IMR-90 (cell line): ENCODE results near the gene SMG1. TPM values are rescaled to one million over a fixed set of nuclear protein-coding genes. Genes with fewer than 3 reads are reported as not detected.
"Not testable (repeated sequence)": the region's sequence is repeated elsewhere in the genome, so short reads cannot be mapped to it uniquely, and the experiment has no call there.

Experiments used
- ATAC-seq: fragments of 200-7000 bp; cut with Tn5 transposase; 2 replicates; pipeline ENCODE4 v1.9.1; 2020; ENCODE audit warnings: low read depth, mild to moderate bottlenecking, moderate library complexity
- BruUV-seq: library from RNA; stranded (reverse); fragments of 400-500 nt; replicated peaks from 2 replicates; lab custom pipeline; 2021; lab: Mats Ljungman, UMichigan
- CTCF ChIA-PET: fragments of 300-600 bp; formaldehyde crosslinking; extraction: SDS; loops from one replicate; lab custom pipeline; 2021; ENCODE audit warnings: antibody characterized with exemption; lab: Yijun Ruan, JAX
- POLR2A ChIA-PET: fragments of 300-600 bp; sonication (Branson Sonifier 250); formaldehyde crosslinking; loops from one replicate; lab custom pipeline; 2022; ENCODE audit warnings: antibody characterized with exemption; ENCODE audit not compliant: unreplicated experiment; lab: Charles Lee
- DNase-seq: peaks from one replicate; pipeline ENCODE4 v3.0.0; 2013
- H2AFZ ChIP-seq: replicated peaks from 2 replicates; pipeline ENCODE3; 2013; ENCODE audit warnings: low read length, mild to moderate bottlenecking; ENCODE audit not compliant: poor library complexity
- H2AK5ac ChIP-seq: 2 replicates; pipeline ENCODE4 v1.6.1; 2013; ENCODE audit warnings: low read depth, low read length, inconsistent platforms
- H2AK9ac ChIP-seq: replicated peaks from 2 replicates; pipeline ENCODE3; 2013; ENCODE audit warnings: mild to moderate bottlenecking, low read depth, low read length, moderate library complexity; ENCODE audit not compliant: poor library complexity
- H2BK120ac ChIP-seq: 2 replicates; pipeline ENCODE4 v1.6.1; 2013; ENCODE audit warnings: low read depth, low read length, inconsistent platforms
- H2BK15ac ChIP-seq: 3 replicates; pipeline ENCODE4 v1.6.1; 2013; ENCODE audit warnings: low read depth, low read length, inconsistent platforms
- H2BK20ac ChIP-seq: 2 replicates; pipeline ENCODE4 v1.6.1; 2013; ENCODE audit warnings: low read depth, mild to moderate bottlenecking, inconsistent platforms, low read length, moderate library complexity
- H2BK5ac ChIP-seq: 2 replicates; pipeline ENCODE4 v1.6.1; 2013; ENCODE audit warnings: mild to moderate bottlenecking, low read depth, low read length, inconsistent platforms; ENCODE audit not compliant: poor library complexity, severe bottlenecking
- H3K14ac ChIP-seq: replicated peaks from 2 replicates; pipeline ENCODE4 v1.6.1; 2013; ENCODE audit warnings: low read depth, low read length, inconsistent platforms
- H3K18ac ChIP-seq: 2 replicates; pipeline ENCODE4 v1.6.1; 2013; ENCODE audit warnings: low read depth, low read length, control low read depth
- H3K23ac ChIP-seq: 2 replicates; pipeline ENCODE4 v1.6.1; 2013; ENCODE audit warnings: low read depth, low read length, inconsistent platforms
- H3K27ac ChIP-seq: 2 replicates; pipeline ENCODE4 v1.5.1; 2013; ENCODE audit warnings: mild to moderate bottlenecking, control low read depth, low read length; ENCODE audit not compliant: insufficient read depth
- H3K27me3 ChIP-seq: 2 replicates; pipeline ENCODE4 v1.6.1; 2013; ENCODE audit warnings: low read length; ENCODE audit not compliant: control insufficient read depth, insufficient read depth
- H3K36me3 ChIP-seq: 2 replicates; pipeline ENCODE4 v1.6.1; 2013; ENCODE audit warnings: low read length, mixed read lengths; ENCODE audit not compliant: control insufficient read depth, insufficient read depth
- H3K4ac ChIP-seq: 2 replicates; pipeline ENCODE4 v1.6.1; 2013; ENCODE audit warnings: low read depth, low read length, inconsistent platforms
- H3K4me1 ChIP-seq: 2 replicates; pipeline ENCODE4 v1.6.1; 2013; ENCODE audit warnings: low read length, mixed read lengths; ENCODE audit not compliant: control insufficient read depth, insufficient read depth
- H3K4me2 ChIP-seq: 2 replicates; pipeline ENCODE4 v1.6.1; 2013; ENCODE audit warnings: low read depth, mild to moderate bottlenecking, control low read depth, low read length, moderate library complexity
- H3K4me3 ChIP-seq: 2 replicates; pipeline ENCODE4 v1.5.1; 2013; ENCODE audit warnings: low read depth, mild to moderate bottlenecking, control low read depth, low read length, moderate library complexity; ENCODE audit not compliant: insufficient read depth
- H3K56ac ChIP-seq: 2 replicates; pipeline ENCODE4 v1.6.1; 2013; ENCODE audit warnings: low read length, inconsistent platforms; ENCODE audit not compliant: insufficient read depth; ENCODE audit errors: extremely low read depth
- H3K79me1 ChIP-seq, 2 experiments: 2 replicates each; pipeline ENCODE4 v1.6.1; 2013; ENCODE audit warnings: low read length in 2 of 2, inconsistent platforms in 1 of 2, low read depth in 1 of 2
- H3K9ac ChIP-seq: 2 replicates; pipeline ENCODE4 v1.6.1; 2013; ENCODE audit warnings: low read depth, low read length, control low read depth
- H3K9me1 ChIP-seq: 2 replicates; pipeline ENCODE4 v1.6.1; 2013; ENCODE audit warnings: low read length, inconsistent platforms; ENCODE audit not compliant: insufficient read depth
- H3K9me3 ChIP-seq: 2 replicates; pipeline ENCODE4 v1.6.1; 2013; ENCODE audit warnings: low read length; ENCODE audit not compliant: control insufficient read depth, insufficient read depth
- H4K20me1 ChIP-seq: 2 replicates; pipeline ENCODE4 v1.6.1; 2013; ENCODE audit warnings: low read length, inconsistent platforms; ENCODE audit not compliant: insufficient read depth
- H4K5ac ChIP-seq: 2 replicates; pipeline ENCODE4 v1.6.1; 2013; ENCODE audit warnings: mild to moderate bottlenecking, low read depth, low read length, control low read depth
- H4K8ac ChIP-seq, 2 experiments: 2 replicates each; pipeline ENCODE4 v1.6.1; 2013; ENCODE audit warnings: low read depth in 2 of 2, low read length in 2 of 2, control low read depth in 1 of 2, inconsistent platforms in 1 of 2
- H4K91ac ChIP-seq: 2 replicates; pipeline ENCODE4 v1.6.1; 2013; ENCODE audit warnings: low read depth, low read length, inconsistent platforms; ENCODE audit not compliant: insufficient read depth
- WGBS, 2 experiments: methylation state at CpG; one replicate each; pipeline versions ENCODE4 v1.1.5 to v1.1.7; 2013; ENCODE audit warnings: missing lambda C conversion rate in 2 of 2; ENCODE audit not compliant: insufficient read length in 1 of 2; ENCODE audit errors: extremely low coverage in 2 of 2; 5-methylcytosine and 5-hydroxymethylcytosine counted together
- dilution Hi-C: fragments of 300-500 bp; cut with HindIII; formaldehyde crosslinking; loops from one replicate; pipeline ENCODE4 v1.14.3; 2018; ENCODE audit warnings: low sequenced_read_pairs; ENCODE audit not compliant: unreplicated experiment
- in situ Hi-C: fragments of 300-500 bp; cut with MboI; formaldehyde crosslinking; loops from 3 replicates; pipeline ENCODE4 v1.14.3; 2019; ENCODE audit warnings: low sequenced_read_pairs, inconsistent platforms, mixed read lengths
- intact Hi-C: fragments of 100-400 bp; cut with micrococcal nuclease; formaldehyde crosslinking; loops from 2 replicates; pipeline ENCODE4 v1.10.0; 2022
- polyA plus RNA-seq, 3 experiments: library from polyadenylated mRNA; depleted of rRNA; stranded (reverse); fragments of >200 nt; gene quantifications; 2 replicates each; pipeline ENCODE4 v1.2.3, GENCODE V29; 2012; ENCODE audit warnings: low replicate concordance in 1 of 3
- total RNA-seq: library from RNA; depleted of rRNA; stranded (reverse); fragments of >200 nt; gene quantifications from 2 replicates; pipeline ENCODE4 v1.2.3, GENCODE V29; 2012

Gene SMG1
- total and polyA plus RNA-seq, 2 of the 4 experiments (the other 2 are of a cell fraction) = 13.4 to 53.8 TPM

GRCh38 chr16:18877259-18877658 is 48.9 kb downstream of the SMG1 start:
- H3K9me3 ChIP-seq, H4K91ac ChIP-seq, H3K79me1 ChIP-seq, H3K14ac ChIP-seq, ATAC-seq, H2AFZ ChIP-seq, H3K9ac ChIP-seq, H3K4me2 ChIP-seq, in situ Hi-C loops, H3K23ac ChIP-seq, intact Hi-C loops, H2BK15ac ChIP-seq, BruUV-seq, H2BK20ac ChIP-seq, dilution Hi-C loops, H4K20me1 ChIP-seq, H3K4ac ChIP-seq, H2BK120ac ChIP-seq, H2AK5ac ChIP-seq, H3K36me3 ChIP-seq, H3K27ac ChIP-seq, H2AK9ac ChIP-seq, CTCF ChIA-PET, H3K9me1 ChIP-seq, H4K8ac ChIP-seq, H3K4me3 ChIP-seq, H3K4me1 ChIP-seq, H3K27me3 ChIP-seq, POLR2A ChIA-PET, H2BK5ac ChIP-seq, DNase-seq, H3K18ac ChIP-seq, H4K5ac ChIP-seq, H3K56ac ChIP-seq: not testable (repeated sequence)
- WGBS, 2 experiments = no CpG with 5 or more reads among the region's 4 CpGs
